ENCODE data around the gene NEDD4.

NEDD4 gene

GRCh38 chr15:55907797-55908196, 85.6 kb downstream of the NEDD4 start:
- no peaks in the 10 kb centered on the region for H3K27me3 ChIP-seq (replicated peaks in 2 of 5; ENCODE audit: control insufficient read depth in 4 of 5, insufficient read depth in 5 of 5, low read length in 4 of 5)
- no peak for DNase-seq
- peaks cover 0 to 3% (median 0%) of the 10 kb centered on the region in 4 experiments for H3K36me3 ChIP-seq (ENCODE audit: control insufficient read depth in 4 of 4, insufficient read depth in 4 of 4, low read length in 3 of 4)
- H3K27ac ChIP-seq (ENCODE audit: insufficient read depth in 1 of 2, low read depth in 1 of 2, low read length in 2 of 2, poor library complexity in 1 of 2, severe bottlenecking in 2 of 2), result no peak overlapping the region
- no peak overlapping the region for H3K4me3 ChIP-seq (ENCODE audit: control insufficient read depth in 1 of 7, extremely low read depth in 1 of 7, insufficient read depth in 4 of 7, low read depth in 2 of 7, low read length in 6 of 7)
- 100% methylated on average over 4 of the region's 4 CpGs for WGBS (ENCODE audit: insufficient coverage)
- H3K4me1 ChIP-seq (ENCODE audit: control extremely low read depth in 1 of 4, control insufficient read depth in 4 of 4, insufficient read depth in 4 of 4, low read length in 3 of 4), result no peaks in the 10 kb centered on the region
- no peaks in the 10 kb centered on the region for H3K9me3 ChIP-seq (ENCODE audit: control extremely low read depth in 1 of 5, control insufficient read depth in 4 of 5, insufficient read depth in 2 of 5, low read depth in 1 of 5, low read length in 4 of 5)
- ChIA-PET CTCF (interaction anchor here (0.7 kb wide), 1 partner anchor 10 kb away, joined by 3 read pairs; no protein-coding TSS in a partner anchor), POLR2A (no interaction called here)

- no peaks in the 10 kb centered on the region for H3K27me3 ChIP-seq (replicated peaks in 2 of 5; ENCODE audit: control insufficient read depth in 4 of 5, insufficient read depth in 5 of 5, low read length in 4 of 5)
- no peaks in the 10 kb centered on the region for H3K36me3 ChIP-seq (ENCODE audit: control insufficient read depth in 4 of 4, insufficient read depth in 4 of 4, low read length in 3 of 4)
- no peaks in the 10 kb centered on the region for H3K4me1 ChIP-seq (ENCODE audit: control extremely low read depth in 1 of 4, control insufficient read depth in 4 of 4, insufficient read depth in 4 of 4, low read length in 3 of 4)
- ChIA-PET CTCF (no interaction called here), POLR2A (no interaction called here)
- H3K9me3 ChIP-seq (ENCODE audit: control extremely low read depth in 1 of 5, control insufficient read depth in 4 of 5, insufficient read depth in 2 of 5, low read depth in 1 of 5, low read length in 4 of 5), result no peaks in the 10 kb centered on the region
- no peak overlapping the region for H3K27ac ChIP-seq (ENCODE audit: insufficient read depth in 1 of 2, low read depth in 1 of 2, low read length in 2 of 2, poor library complexity in 1 of 2, severe bottlenecking in 2 of 2)
- no peak overlapping the region for H3K4me3 ChIP-seq (ENCODE audit: control insufficient read depth in 1 of 7, extremely low read depth in 1 of 7, insufficient read depth in 4 of 7, low read depth in 2 of 7, low read length in 6 of 7)
- no CpG with 5 or more reads among the region's 4 CpGs for WGBS (ENCODE audit: insufficient coverage)
- DNase-seq, result no peak
These were observed 90.4 kb downstream of the NEDD4 start for GRCh38 chr15:55902981-55903380.

- 100% methylated on average over 3 of the region's 3 CpGs for WGBS (ENCODE audit: insufficient coverage)
- no peaks in the 10 kb centered on the region for H3K9me3 ChIP-seq (ENCODE audit: control extremely low read depth in 1 of 5, control insufficient read depth in 4 of 5, insufficient read depth in 2 of 5, low read depth in 1 of 5, low read length in 4 of 5)
- no peaks in the 10 kb centered on the region for H3K27me3 ChIP-seq (replicated peaks in 2 of 5; ENCODE audit: control insufficient read depth in 4 of 5, insufficient read depth in 5 of 5, low read length in 4 of 5)
- H3K27ac ChIP-seq (ENCODE audit: insufficient read depth in 1 of 2, low read depth in 1 of 2, low read length in 2 of 2, poor library complexity in 1 of 2, severe bottlenecking in 2 of 2), result no peak overlapping the region
- H3K36me3 ChIP-seq (ENCODE audit: control insufficient read depth in 4 of 4, insufficient read depth in 4 of 4, low read length in 3 of 4), result no peaks in the 10 kb centered on the region
- H3K4me1 ChIP-seq (ENCODE audit: control extremely low read depth in 1 of 4, control insufficient read depth in 4 of 4, insufficient read depth in 4 of 4, low read length in 3 of 4), result peaks cover 9 to 12% (median 10%) of the 10 kb centered on the region in 4 experiments
- DNase-seq, result no peak
- H3K4me3 ChIP-seq (ENCODE audit: control insufficient read depth in 1 of 7, extremely low read depth in 1 of 7, insufficient read depth in 4 of 7, low read depth in 2 of 7, low read length in 6 of 7), result no peak overlapping the region
- ChIA-PET CTCF (interaction anchor here (0.6 to 7.0 kb wide), 7 partner anchors 16 to 1443 kb away, joined by 3 to 38 read pairs (median 3); no protein-coding TSS in a partner anchor), POLR2A (interaction anchor here (0.6 to 1.1 kb wide), 2 partner anchors 8 to 365 kb away, joined by 3 to 4 read pairs; no protein-coding TSS in a partner anchor)
These were observed 93.4 kb downstream of the NEDD4 start for GRCh38 chr15:55900019-55900418.

- ChIA-PET CTCF (interaction anchor here (0.7 to 7.0 kb wide), 6 partner anchors 17 to 249 kb away, joined by 3 to 38 read pairs (median 4); no protein-coding TSS in a partner anchor), POLR2A (interaction anchor here (0.6 kb wide), 1 partner anchor 365 kb away, joined by 4 read pairs; no protein-coding TSS in a partner anchor)
- H3K4me1 ChIP-seq (ENCODE audit: control extremely low read depth in 1 of 4, control insufficient read depth in 4 of 4, insufficient read depth in 4 of 4, low read length in 3 of 4), result peaks cover 9 to 16% (median 12%) of the 10 kb centered on the region in 4 experiments
- no peak overlapping the region for H3K27ac ChIP-seq (ENCODE audit: insufficient read depth in 1 of 2, low read depth in 1 of 2, low read length in 2 of 2, poor library complexity in 1 of 2, severe bottlenecking in 2 of 2)
- 100% methylated on average over 1 of the region's 1 CpG for WGBS (ENCODE audit: insufficient coverage)
- H3K9me3 ChIP-seq (ENCODE audit: control extremely low read depth in 1 of 5, control insufficient read depth in 4 of 5, insufficient read depth in 2 of 5, low read depth in 1 of 5, low read length in 4 of 5), result no peaks in the 10 kb centered on the region
- no peak overlapping the region for H3K4me3 ChIP-seq (ENCODE audit: control insufficient read depth in 1 of 7, extremely low read depth in 1 of 7, insufficient read depth in 4 of 7, low read depth in 2 of 7, low read length in 6 of 7)
- no peak for DNase-seq
- no peaks in the 10 kb centered on the region for H3K36me3 ChIP-seq (ENCODE audit: control insufficient read depth in 4 of 4, insufficient read depth in 4 of 4, low read length in 3 of 4)
- H3K27me3 ChIP-seq (replicated peaks in 2 of 5; ENCODE audit: control insufficient read depth in 4 of 5, insufficient read depth in 5 of 5, low read length in 4 of 5), result no peaks in the 10 kb centered on the region
These were observed 93.9 kb downstream of the NEDD4 start for GRCh38 chr15:55899537-55899936.

GRCh38 chr15:55897560-55898336, 95.7 kb downstream of the NEDD4 start:
- Histone ChIP-seq H3K27me3 (replicated peaks in 2 of 5; ENCODE audit: control insufficient read depth in 4 of 5, insufficient read depth in 5 of 5, low read length in 4 of 5) (no peaks in the 10 kb centered on the region), H3K4me3 (ENCODE audit: control insufficient read depth in 1 of 7, extremely low read depth in 1 of 7, insufficient read depth in 4 of 7, low read depth in 2 of 7, low read length in 6 of 7) (no peak overlapping the region), H3K27ac (ENCODE audit: insufficient read depth in 1 of 2, low read depth in 1 of 2, low read length in 2 of 2, poor library complexity in 1 of 2, severe bottlenecking in 2 of 2) (no peak overlapping the region), H3K9me3 (ENCODE audit: control extremely low read depth in 1 of 5, control insufficient read depth in 4 of 5, insufficient read depth in 2 of 5, low read depth in 1 of 5, low read length in 4 of 5) (no peaks in the 10 kb centered on the region), H3K4me1 (ENCODE audit: control extremely low read depth in 1 of 4, control insufficient read depth in 4 of 4, insufficient read depth in 4 of 4, low read length in 3 of 4) (peaks cover 9 to 20% (median 14%) of the 10 kb centered on the region in 4 experiments), H3K36me3 (ENCODE audit: control insufficient read depth in 4 of 4, insufficient read depth in 4 of 4, low read length in 3 of 4) (no peaks in the 10 kb centered on the region)
- CTCF ChIA-PET, result interaction anchor here (0.8 to 7.0 kb wide), 6 partner anchors 10 to 155 kb away, joined by 3 to 38 read pairs (median 3); no protein-coding TSS in a partner anchor
- POLR2A ChIA-PET, result no interaction called here
- peak in 2 of 3 donors; percentile 11 to 13 for DNase-seq
- WGBS (ENCODE audit: insufficient coverage), result 79% methylated on average over 3 of the region's 6 CpGs

GRCh38 chr15:55894399-55894965, 98.9 kb downstream of the NEDD4 start:
- DNase-seq, result peak in 2 of 3 donors; percentile 39 to 49
- Histone ChIP-seq H3K27ac (ENCODE audit: insufficient read depth in 1 of 2, low read depth in 1 of 2, low read length in 2 of 2, poor library complexity in 1 of 2, severe bottlenecking in 2 of 2) (peak overlapping the region in 1 of 2 experiments; percentile 29), H3K4me3 (ENCODE audit: control insufficient read depth in 1 of 7, extremely low read depth in 1 of 7, insufficient read depth in 4 of 7, low read depth in 2 of 7, low read length in 6 of 7) (peak overlapping the region in 5 of 7 experiments; percentile 23 to 68 (median 47)), H3K36me3 (ENCODE audit: control insufficient read depth in 4 of 4, insufficient read depth in 4 of 4, low read length in 3 of 4) (no peaks in the 10 kb centered on the region), H3K27me3 (replicated peaks in 2 of 5; ENCODE audit: control insufficient read depth in 4 of 5, insufficient read depth in 5 of 5, low read length in 4 of 5) (no peaks in the 10 kb centered on the region), H3K4me1 (ENCODE audit: control extremely low read depth in 1 of 4, control insufficient read depth in 4 of 4, insufficient read depth in 4 of 4, low read length in 3 of 4) (peaks cover 9 to 20% (median 14%) of the 10 kb centered on the region in 4 experiments), H3K9me3 (ENCODE audit: control extremely low read depth in 1 of 5, control insufficient read depth in 4 of 5, insufficient read depth in 2 of 5, low read depth in 1 of 5, low read length in 4 of 5) (no peaks in the 10 kb centered on the region)
- WGBS (ENCODE audit: insufficient coverage), result 80% methylated on average over 1 of the region's 3 CpGs
- POLR2A ChIA-PET, result no interaction called here
- CTCF ChIA-PET, result no interaction called here

GRCh38 chr15:55893852-55894251, 99.6 kb downstream of the NEDD4 start:
- H3K4me3 ChIP-seq (ENCODE audit: control insufficient read depth in 1 of 7, extremely low read depth in 1 of 7, insufficient read depth in 4 of 7, low read depth in 2 of 7, low read length in 6 of 7), result no peak overlapping the region

More at GRCh38 chr15:55893852-55894251, 99.6 kb downstream of the NEDD4 start:
- ChIA-PET CTCF (no interaction called here), POLR2A (interaction anchor here (0.6 kb wide), 1 partner anchor 651 kb away, joined by 4 read pairs; no protein-coding TSS in a partner anchor)
- Histone ChIP-seq H3K27ac (ENCODE audit: insufficient read depth in 1 of 2, low read depth in 1 of 2, low read length in 2 of 2, poor library complexity in 1 of 2, severe bottlenecking in 2 of 2) (no peak overlapping the region), H3K4me1 (ENCODE audit: control extremely low read depth in 1 of 4, control insufficient read depth in 4 of 4, insufficient read depth in 4 of 4, low read length in 3 of 4) (peaks cover 9 to 20% (median 14%) of the 10 kb centered on the region in 4 experiments), H3K9me3 (ENCODE audit: control extremely low read depth in 1 of 5, control insufficient read depth in 4 of 5, insufficient read depth in 2 of 5, low read depth in 1 of 5, low read length in 4 of 5) (peaks cover 0 to 4% (median 0%) of the 10 kb centered on the region in 5 experiments), H3K36me3 (ENCODE audit: control insufficient read depth in 4 of 4, insufficient read depth in 4 of 4, low read length in 3 of 4) (no peaks in the 10 kb centered on the region), H3K27me3 (replicated peaks in 2 of 5; ENCODE audit: control insufficient read depth in 4 of 5, insufficient read depth in 5 of 5, low read length in 4 of 5) (no peaks in the 10 kb centered on the region)
- DNase-seq, result no peak
- 80% methylated on average over 1 of the region's 3 CpGs for WGBS (ENCODE audit: insufficient coverage)
